Measurements from ENCODE around the gene PPP2R5E.

PPP2R5E gene

GRCh38 chr14:63418020-63418419 is 125.2 kb downstream of the PPP2R5E start:
- H3K4me3 ChIP-seq (ENCODE audit: low read depth, low read length), result no peak overlapping the region
- DNase-seq (ENCODE audit: low read depth), result no peak
- no peak for TF ChIP-seq CTCF (conservative IDR thresholded peaks at IDR 0.05; ENCODE audit: low read depth, low read length)

GRCh38 chr14:63413009-63413408 is 130.2 kb downstream of the PPP2R5E start:
- TF ChIP-seq CTCF (conservative IDR thresholded peaks at IDR 0.05; ENCODE audit: low read depth, low read length), result no peak
- no peak overlapping the region for H3K4me3 ChIP-seq (ENCODE audit: low read depth, low read length)
- peak; percentile 39 for DNase-seq (ENCODE audit: low read depth)

DNA sequence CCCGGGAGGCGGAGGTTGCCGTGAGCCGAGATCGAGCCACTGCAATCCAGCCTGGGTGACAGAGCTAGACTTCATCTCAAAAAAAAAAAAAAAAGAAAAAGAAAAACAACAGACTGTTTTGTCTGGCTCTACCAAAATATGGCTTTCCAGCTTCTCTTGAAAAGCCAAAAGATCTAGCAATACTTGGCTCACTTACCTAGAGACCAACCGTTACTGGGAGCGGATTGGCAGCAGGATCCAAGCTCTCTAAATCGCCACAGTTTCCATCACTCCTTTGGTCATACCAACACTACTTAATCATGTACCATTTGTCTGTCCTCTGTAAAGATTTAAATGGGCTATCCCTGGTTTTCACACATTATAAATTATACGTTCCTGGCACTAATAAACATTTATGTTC is 136.8 kb downstream of the PPP2R5E start:
- DNase-seq (ENCODE audit: low read depth), result no peak
- no peak overlapping the region for H3K4me3 ChIP-seq (ENCODE audit: low read depth, low read length)
- no peak for TF ChIP-seq CTCF (conservative IDR thresholded peaks at IDR 0.05; ENCODE audit: low read depth, low read length)

DNA sequence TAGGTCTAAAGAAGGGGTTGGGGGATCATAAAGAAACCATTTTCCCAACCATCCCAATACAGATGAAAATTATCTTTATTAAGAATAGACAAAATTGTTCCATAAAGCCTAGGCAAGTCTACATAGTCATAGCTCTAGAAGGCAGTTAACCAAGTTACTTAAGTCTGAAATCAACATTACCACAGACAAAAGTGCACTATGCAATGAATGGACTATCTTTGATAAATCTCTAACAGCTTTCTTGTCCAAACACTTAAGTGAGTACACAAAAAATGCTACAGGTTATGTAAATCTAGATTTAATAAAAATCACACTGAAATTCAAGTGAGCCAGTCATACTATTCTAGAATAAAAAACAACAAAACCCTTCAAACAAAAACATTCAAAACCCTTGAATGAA is 137.5 kb downstream of the PPP2R5E start:
- no peak for TF ChIP-seq CTCF (conservative IDR thresholded peaks at IDR 0.05; ENCODE audit: low read depth, low read length)
- no peak overlapping the region for H3K4me3 ChIP-seq (ENCODE audit: low read depth, low read length)
- DNase-seq (ENCODE audit: low read depth), result no peak

DNA sequence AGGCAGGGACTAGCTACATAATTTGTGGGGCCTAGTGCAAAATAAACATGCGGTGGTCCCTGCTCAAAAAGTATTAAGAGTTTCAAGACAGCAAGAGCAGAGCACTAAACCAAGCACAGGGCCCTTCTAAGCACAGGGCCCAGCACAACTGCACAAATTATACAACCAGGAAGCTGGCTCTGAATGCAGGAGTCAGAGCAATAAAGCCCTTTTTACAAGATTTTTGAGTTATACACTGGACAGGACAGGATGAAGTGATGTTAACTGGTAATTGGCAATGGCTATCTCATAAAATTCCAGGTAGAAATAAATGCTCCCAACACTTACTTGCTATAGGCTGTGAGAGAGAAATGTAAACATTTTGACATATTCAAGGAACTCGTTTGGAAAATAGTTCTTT is 138.3 kb downstream of the PPP2R5E start:
- H3K4me3 ChIP-seq (ENCODE audit: low read depth, low read length), result no peak overlapping the region
- no peak for DNase-seq (ENCODE audit: low read depth)
- no peak for TF ChIP-seq CTCF (conservative IDR thresholded peaks at IDR 0.05; ENCODE audit: low read depth, low read length)

- no peak for TF ChIP-seq CTCF (conservative IDR thresholded peaks at IDR 0.05; ENCODE audit: low read depth, low read length)
Measured at GRCh38 chr14:63401646-63402045, 141.5 kb downstream of the PPP2R5E start.

GRCh38 chr14:63398952-63399351 is 144.2 kb downstream of the PPP2R5E start:
- TF ChIP-seq CTCF (conservative IDR thresholded peaks at IDR 0.05; ENCODE audit: low read depth, low read length), result no peak
- H3K4me3 ChIP-seq (ENCODE audit: low read depth, low read length), result no peak overlapping the region
- no peak for DNase-seq (ENCODE audit: low read depth)

More at GRCh38 chr14:63401646-63402045, 141.5 kb downstream of the PPP2R5E start:
- no peak overlapping the region for H3K4me3 ChIP-seq (ENCODE audit: low read depth, low read length)
- no peak for DNase-seq (ENCODE audit: low read depth)
